ENCODE measurements around the gene FKBP14. TPM values are rescaled to one million over a fixed set of nuclear protein-coding genes. Genes with fewer than 3 reads are reported as not detected.

Gene FKBP14
- total RNA-seq, 1 donor from 2014 or later = 16.3 TPM

Other genes starting within 250 kb of the FKBP14 start
- 0.35 TPM in 1 of 2 replicates, not detected in the other for gene WIPF3, start 220.2 kb downstream of the FKBP14 start, total RNA-seq
- 81.3 and 127 TPM in 2 replicates for gene SCRN1, start 36.9 kb downstream of the FKBP14 start, total RNA-seq
- gene PLEKHA8, start 1.7 kb upstream of the FKBP14 start, total RNA-seq = 19.6 and 24.7 TPM in 2 replicates
- gene MTURN, start 108.3 kb upstream of the FKBP14 start, total RNA-seq = 11.6 and 19.4 TPM in 2 replicates